Inferior parietal cortex (tissue), 1 donor: ENCODE data around the gene JARID2.

Experiments
- DNase-seq: peaks from one replicate; pipeline ENCODE4 v3.0.0-alpha.2; 2016; ENCODE audit errors: extremely low spot score

Gene JARID2

DNA sequence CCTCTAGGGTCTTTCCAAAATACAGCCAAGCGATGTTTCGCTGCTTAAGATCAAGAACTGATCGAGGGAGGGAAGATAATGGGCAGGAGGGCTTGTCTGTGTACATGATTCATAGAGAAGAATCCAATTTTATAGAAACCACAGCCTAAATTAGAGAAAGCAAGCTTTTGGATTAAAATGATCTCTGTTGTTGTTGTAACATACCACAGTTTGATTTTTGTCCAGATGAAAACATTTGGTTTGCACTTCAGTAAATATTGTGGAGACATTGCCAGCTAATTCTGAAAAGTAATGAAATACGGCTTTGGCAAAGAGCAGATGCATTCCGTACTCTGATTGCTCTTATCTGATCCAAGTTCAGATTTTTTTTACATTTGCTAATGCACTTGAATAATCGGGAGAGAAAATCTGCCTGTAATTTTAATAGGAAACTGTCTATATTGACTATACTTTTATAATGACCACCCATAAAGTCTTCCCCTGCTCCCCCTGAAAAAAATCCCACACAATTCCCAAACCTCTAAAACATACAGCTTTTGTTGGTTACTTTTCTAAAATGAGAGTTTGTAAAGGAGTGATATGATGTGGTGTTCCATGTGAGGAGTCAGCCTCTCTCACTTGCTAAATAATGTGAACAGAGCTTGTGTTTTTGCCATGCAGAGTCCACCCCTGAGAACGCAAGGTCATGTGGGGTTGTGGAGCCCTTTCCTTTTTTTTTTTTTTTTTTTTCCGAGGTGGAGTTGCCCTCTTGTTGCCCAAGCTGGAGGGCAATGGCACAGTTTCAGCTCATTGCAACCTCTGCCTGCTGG, 217.1 kb downstream of the JARID2 start:
- DNase-seq: no peak

- DNase-seq: no peak
Measured at GRCh38 chr6:15464211-15464725, 218.4 kb downstream of the JARID2 start.

GRCh38 chr6:15465212-15465611, 219.3 kb downstream of the JARID2 start:
- no peak for DNase-seq

DNA sequence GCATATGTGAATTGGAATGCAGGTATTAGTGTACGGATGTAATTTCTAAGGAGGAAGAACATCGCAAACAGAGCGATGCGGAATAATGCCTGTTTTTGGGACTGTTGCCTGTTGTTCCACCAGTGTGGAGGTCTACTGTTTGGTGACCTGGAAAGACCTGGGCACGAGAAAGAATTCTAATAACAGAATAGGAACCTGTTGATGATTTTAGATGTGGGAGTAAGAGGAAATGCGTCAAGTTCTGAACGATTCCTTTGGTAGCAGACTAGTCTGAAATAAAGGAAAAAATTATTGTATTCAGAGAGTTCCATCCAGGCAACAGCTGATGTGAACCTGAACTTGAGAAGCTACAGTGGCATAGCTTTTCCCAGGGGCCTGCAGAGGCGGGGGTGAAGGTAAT, 224.9 kb downstream of the JARID2 start:
- no peak for DNase-seq

GRCh38 chr6:15472621-15473020, 226.8 kb downstream of the JARID2 start:
- DNase-seq: no peak

- DNase-seq: no peak
Measured at GRCh38 chr6:15473174-15473573, 227.3 kb downstream of the JARID2 start.

DNA sequence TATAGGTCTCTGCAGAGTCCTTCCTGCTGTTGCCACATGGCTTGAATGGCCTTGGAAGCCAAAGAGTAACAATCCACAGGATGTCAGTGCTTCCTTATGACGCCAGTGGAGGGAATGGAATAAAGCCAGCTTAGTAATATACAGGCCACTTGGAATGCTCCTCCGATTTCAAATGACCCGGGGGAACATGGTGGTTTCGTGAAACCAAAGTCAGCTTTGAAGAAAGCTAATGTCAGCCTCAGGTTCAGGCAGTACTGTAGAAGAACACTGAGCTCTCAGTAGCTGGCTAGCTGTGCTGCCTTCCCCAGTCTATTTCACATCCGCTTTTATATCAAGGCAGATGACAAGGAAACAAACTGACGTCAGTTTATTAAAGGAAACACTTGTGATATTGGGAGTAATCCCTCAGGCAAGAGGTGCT, 227.9 kb downstream of the JARID2 start:
- DNase-seq: no peak

DNA sequence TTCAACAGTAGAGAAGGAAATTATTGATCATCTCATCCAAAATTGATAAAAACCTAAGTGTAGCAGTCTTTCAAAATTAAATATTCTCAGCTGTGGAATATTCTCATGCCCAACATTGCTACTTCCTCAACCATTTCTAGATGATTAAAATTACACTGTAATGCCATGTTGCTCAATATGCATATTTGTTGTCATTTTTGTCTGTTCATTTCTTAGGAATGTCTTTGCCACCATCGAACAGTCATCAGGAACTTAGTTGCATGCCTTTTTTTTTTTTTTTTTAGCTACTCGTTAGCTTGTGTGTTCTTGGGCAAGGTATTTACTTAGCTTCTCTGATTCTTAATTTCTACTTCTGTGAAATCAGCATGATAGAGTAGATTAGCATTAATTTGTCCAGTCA, 228.3 kb downstream of the JARID2 start:
- DNase-seq: no peak

- no peak for DNase-seq
Measured at GRCh38 chr6:15475261-15475660, 229.4 kb downstream of the JARID2 start.

GRCh38 chr6:15475872-15476271, 230.0 kb downstream of the JARID2 start:
- no peak for DNase-seq

DNA sequence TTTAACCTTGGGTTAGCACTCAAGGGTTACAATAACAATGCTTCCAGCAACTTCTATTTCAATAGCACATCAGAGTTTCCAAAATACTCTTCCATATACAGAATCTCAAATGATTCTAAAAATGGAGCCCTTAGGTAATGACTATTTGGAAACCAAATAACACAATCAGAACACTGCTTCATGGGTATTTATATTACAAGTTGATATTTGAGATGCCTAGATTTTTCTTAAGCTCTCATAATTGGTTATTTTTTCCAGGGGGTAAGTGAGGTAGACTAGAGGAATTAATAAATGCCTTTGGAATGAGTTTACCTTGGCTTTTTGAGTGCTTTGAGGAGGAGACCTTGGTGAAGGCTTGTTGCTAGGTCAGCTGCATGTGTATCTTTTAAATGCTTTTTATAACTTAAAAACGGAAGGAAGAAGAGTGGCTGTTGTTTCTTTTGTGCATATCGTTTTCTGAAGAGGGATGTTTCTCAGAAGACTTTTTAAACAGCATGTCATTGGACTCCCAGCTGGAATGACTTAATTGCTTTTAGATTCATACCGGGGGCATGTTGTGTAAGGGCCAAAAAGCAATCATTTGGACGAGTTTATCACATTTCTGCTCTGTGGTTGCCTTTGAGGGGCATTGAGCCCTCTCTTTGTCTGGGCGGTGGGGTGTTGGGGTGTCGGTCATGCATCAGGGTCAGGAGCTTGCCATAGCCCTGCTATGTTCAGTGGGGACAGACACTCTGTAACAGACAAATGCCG, 230.9 kb downstream of the JARID2 start:
- DNase-seq: no peak

GRCh38 chr6:15477746-15478145, 231.9 kb downstream of the JARID2 start:
- no peak for DNase-seq

- no peak for DNase-seq
Measured at GRCh38 chr6:15479761-15480160, 233.9 kb downstream of the JARID2 start.

DNA sequence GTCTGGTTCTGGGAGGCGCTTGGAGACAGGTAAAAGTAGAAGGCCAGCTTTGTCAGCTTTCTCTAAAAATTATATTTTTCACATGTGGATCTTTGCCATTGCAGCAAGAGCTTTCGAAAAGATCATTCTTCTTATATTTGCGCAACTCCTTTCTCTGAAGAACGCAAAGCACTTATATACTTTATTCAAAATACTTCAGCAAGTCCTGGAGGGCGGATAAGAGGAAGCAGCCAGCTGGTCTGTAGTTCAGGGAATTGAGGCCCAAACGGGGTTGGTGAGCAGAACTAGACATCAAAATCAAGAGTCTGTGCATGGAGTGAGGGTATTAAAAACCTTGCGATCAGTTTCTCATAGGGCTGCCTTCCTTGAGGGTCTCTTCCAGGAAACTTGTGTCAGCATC, 234.7 kb downstream of the JARID2 start:
- DNase-seq: no peak

GRCh38 chr6:15481390-15482291, 235.8 kb downstream of the JARID2 start:
- DNase-seq: no peak

DNA sequence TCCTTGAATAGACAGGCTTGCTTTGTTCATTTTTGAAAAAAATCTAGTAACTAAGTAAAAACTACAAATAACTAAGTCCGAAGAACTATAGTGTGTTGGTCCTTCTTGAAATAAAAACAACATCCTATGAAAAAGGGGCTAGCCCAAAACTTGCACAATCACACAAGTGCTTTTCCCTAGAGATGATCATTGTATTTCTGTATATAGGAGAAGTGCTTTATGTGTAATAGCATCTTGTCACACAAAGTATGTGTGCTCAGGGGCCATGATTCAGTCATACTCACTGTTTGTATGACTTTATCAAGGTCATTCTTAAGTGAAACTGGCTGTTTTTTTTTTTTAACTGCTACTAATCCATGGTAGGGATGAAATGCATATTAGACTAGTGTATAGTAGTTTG, 237.2 kb downstream of the JARID2 start:
- DNase-seq: no peak

DNA sequence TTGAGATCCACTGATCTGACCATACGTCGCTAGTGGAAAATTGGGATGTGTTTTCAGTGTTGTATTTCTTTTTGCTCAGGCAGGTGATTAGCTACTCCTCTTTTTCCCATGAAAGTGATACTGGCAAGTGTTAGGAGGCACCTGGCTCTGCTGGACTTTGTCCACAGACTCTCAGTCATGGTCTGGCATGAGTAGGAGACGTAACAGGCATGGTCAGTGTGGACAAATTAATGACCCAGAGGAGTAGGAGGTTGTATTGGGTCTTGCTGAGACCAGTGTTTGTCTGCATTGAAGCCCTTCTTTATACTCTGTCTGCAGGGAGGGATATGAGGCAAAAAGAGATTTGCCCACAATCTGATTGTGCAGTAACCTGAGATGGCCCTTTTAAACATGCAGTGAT, 238.3 kb downstream of the JARID2 start:
- no peak for DNase-seq

DNA sequence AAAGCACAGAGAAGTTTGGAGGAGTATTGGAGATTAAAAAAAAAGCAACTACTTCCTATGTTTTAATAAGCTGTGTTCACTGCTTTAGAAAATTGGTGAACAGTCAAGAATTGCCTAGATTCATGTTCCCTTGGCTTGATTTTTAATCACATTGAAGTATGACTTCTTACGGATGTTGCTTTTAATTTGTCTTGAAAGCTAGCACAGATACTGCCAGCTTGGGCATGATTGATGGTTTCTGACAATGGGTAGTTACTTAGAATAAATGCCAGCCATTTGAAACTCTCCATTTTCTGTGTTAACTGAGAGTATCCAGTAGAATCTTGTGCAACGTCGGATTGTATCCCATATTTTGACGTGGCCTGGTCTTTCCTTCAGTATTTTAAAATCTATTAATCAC, 239.0 kb downstream of the JARID2 start:
- no peak for DNase-seq

GRCh38 chr6:15485936-15486335, 240.1 kb downstream of the JARID2 start:
- no peak for DNase-seq

DNA sequence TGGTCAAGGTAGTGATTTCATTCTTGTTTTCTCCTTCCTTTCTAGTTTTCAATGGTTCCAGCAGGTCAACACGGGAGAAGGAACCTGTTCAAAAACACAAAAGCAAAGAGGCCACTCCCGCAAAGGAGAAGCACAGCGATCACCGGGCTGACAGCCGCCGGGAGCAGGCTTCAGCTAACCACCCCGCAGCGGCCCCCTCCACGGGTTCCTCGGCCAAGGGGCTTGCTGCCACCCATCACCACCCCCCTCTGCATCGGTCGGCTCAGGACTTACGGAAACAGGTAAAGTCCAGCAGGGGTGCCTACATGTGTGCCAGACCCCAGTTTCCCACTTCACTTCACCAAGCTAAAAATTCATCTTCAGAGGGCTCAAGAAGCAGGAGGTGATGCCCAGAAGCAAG, 241.4 kb downstream of the JARID2 start:
- no peak for DNase-seq

DNA sequence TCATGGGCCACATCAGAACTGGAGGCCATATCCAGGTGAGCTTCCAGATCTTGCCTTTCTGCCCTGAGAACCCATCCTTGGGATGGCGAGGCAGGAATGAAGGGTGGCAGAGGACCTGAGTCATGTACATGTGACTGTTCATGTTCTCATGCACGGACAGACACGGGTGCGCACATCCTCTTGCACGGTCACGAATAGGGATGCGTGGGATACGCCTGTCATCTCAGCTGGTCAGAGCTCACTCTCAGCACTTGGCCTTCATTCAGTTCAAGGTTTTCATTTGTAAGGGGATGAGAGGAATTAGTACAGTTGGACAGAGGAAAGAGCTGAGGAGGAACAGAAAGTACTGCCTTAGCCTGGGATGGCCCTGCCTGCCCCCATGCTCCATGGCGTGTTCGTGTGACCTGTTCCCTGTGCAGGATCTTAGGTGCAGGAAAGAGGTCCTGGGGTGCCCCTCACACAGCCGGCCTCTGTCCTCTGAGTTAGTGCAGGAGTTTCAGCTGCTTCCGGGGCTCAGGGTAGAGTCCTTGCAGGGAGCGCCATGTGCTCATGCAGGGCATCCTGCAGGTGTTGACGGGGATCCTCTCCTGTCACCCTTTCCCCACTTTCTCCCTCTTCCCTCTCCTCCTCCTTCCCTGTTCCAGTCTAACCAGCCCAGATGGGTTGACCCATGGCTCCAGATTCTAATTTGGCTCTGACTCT, 243.5 kb downstream of the JARID2 start:
- no peak for DNase-seq
